Ectodermal cell (in vitro differentiated cells): Measurements from ENCODE around the gene POC1B.

Experiments
- H3K27ac ChIP-seq: 2 replicates; pipeline ENCODE4 v1.7.0; 2013; ENCODE audit warnings: mild to moderate bottlenecking, low read depth, low read length; ENCODE audit not compliant: insufficient read depth, poor library complexity, severe bottlenecking
- H3K27me3 ChIP-seq: 2 replicates; pipeline ENCODE4 v1.7.0; 2013; ENCODE audit warnings: mild to moderate bottlenecking, low read length; ENCODE audit not compliant: insufficient read depth, control insufficient read depth, poor library complexity, severe bottlenecking
- H3K36me3 ChIP-seq: one replicate; pipeline ENCODE4 v1.7.0; 2013; ENCODE audit warnings: low read length; ENCODE audit not compliant: control insufficient read depth, insufficient read depth
- H3K4me1 ChIP-seq: one replicate; pipeline ENCODE4 v1.7.0; 2013; ENCODE audit warnings: low read length; ENCODE audit not compliant: control insufficient read depth, insufficient read depth
- H3K4me3 ChIP-seq: 2 replicates; pipeline ENCODE4 v1.7.0; 2013; ENCODE audit warnings: low read depth, low read length, control low read depth; ENCODE audit not compliant: insufficient read depth
- H3K9me3 ChIP-seq: 2 replicates; pipeline ENCODE4 v1.7.0; 2013; ENCODE audit warnings: mild to moderate bottlenecking, low read length, moderate library complexity; ENCODE audit not compliant: control insufficient read depth
- WGBS, 2 experiments: methylation state at CpG; one replicate each; pipeline ENCODE4 v1.1.7; 2013; ENCODE audit warnings: missing lambda C conversion rate in 2 of 2; 5-methylcytosine and 5-hydroxymethylcytosine counted together

The POC1B gene

GRCh38 chr12:89521364-89522223 is 4.3 kb downstream of the POC1B start:
- H3K9me3 ChIP-seq, result no peaks in the 10 kb centered on the region
- H3K4me1 ChIP-seq, result no peaks in the 10 kb centered on the region
- no peak overlapping the region for H3K27ac ChIP-seq
- no peaks in the 10 kb centered on the region for H3K27me3 ChIP-seq
- 93% methylated on average over 6 to 7 of the region's 7 CpGs for WGBS, 2 experiments
- no peaks in the 10 kb centered on the region for H3K36me3 ChIP-seq
- H3K4me3 ChIP-seq, result no peak overlapping the region

- Histone ChIP-seq H3K27ac (no peak overlapping the region), H3K4me1 (no peaks in the 10 kb centered on the region), H3K4me3 (no peak overlapping the region), H3K27me3 (no peaks in the 10 kb centered on the region), H3K36me3 (no peaks in the 10 kb centered on the region), H3K9me3 (no peaks in the 10 kb centered on the region)
- 61 to 79% methylated on average over 2 to 3 of the region's 3 CpGs for WGBS, 2 experiments
Measured at GRCh38 chr12:89517720-89518119, 8.1 kb downstream of the POC1B start.

- H3K27ac ChIP-seq, result no peak overlapping the region
- WGBS, 2 experiments, result 67 to 71% methylated on average over 4 of the region's 4 CpGs
- H3K4me3 ChIP-seq, result no peak overlapping the region
- no peaks in the 10 kb centered on the region for H3K9me3 ChIP-seq
- no peaks in the 10 kb centered on the region for H3K4me1 ChIP-seq
- H3K27me3 ChIP-seq, result no peaks in the 10 kb centered on the region
- H3K36me3 ChIP-seq, result no peaks in the 10 kb centered on the region
Measured at GRCh38 chr12:89516633-89517032, 9.2 kb downstream of the POC1B start.

GRCh38 chr12:89514751-89515150 is 11.1 kb downstream of the POC1B start:
- Histone ChIP-seq H3K27ac (no peak overlapping the region), H3K27me3 (no peaks in the 10 kb centered on the region), H3K36me3 (no peaks in the 10 kb centered on the region), H3K4me1 (no peaks in the 10 kb centered on the region), H3K4me3 (no peak overlapping the region), H3K9me3 (no peaks in the 10 kb centered on the region)
- WGBS, 2 experiments, result 93 to 98% methylated on average over 1 of the region's 1 CpG

GRCh38 chr12:89513544-89513943 is 12.3 kb downstream of the POC1B start:
- no peaks in the 10 kb centered on the region for H3K36me3 ChIP-seq
- H3K4me3 ChIP-seq, result no peak overlapping the region
- H3K27ac ChIP-seq, result no peak overlapping the region
- no peaks in the 10 kb centered on the region for H3K4me1 ChIP-seq
- H3K9me3 ChIP-seq, result no peaks in the 10 kb centered on the region
- 71 to 72% methylated on average over 4 of the region's 4 CpGs for WGBS, 2 experiments
- no peaks in the 10 kb centered on the region for H3K27me3 ChIP-seq

- Histone ChIP-seq H3K27ac (no peak overlapping the region), H3K9me3 (no peaks in the 10 kb centered on the region), H3K36me3 (no peaks in the 10 kb centered on the region), H3K4me1 (no peaks in the 10 kb centered on the region), H3K4me3 (no peak overlapping the region), H3K27me3 (no peaks in the 10 kb centered on the region)
- WGBS, 2 experiments, result 88 to 90% methylated on average over 9 of the region's 9 CpGs
Measured at GRCh38 chr12:89507015-89507824, 18.6 kb downstream of the POC1B start.

GRCh38 chr12:89506050-89506449 is 19.8 kb downstream of the POC1B start:
- H3K9me3 ChIP-seq, result no peaks in the 10 kb centered on the region
- H3K27me3 ChIP-seq, result no peaks in the 10 kb centered on the region
- H3K36me3 ChIP-seq, result no peaks in the 10 kb centered on the region
- 0% methylated on average over 1 of the region's 1 CpG for WGBS, 2 experiments
- no peak overlapping the region for H3K27ac ChIP-seq
- H3K4me3 ChIP-seq, result no peak overlapping the region
- H3K4me1 ChIP-seq, result no peaks in the 10 kb centered on the region

GRCh38 chr12:89504560-89505346 is 21.1 kb downstream of the POC1B start:
- Histone ChIP-seq H3K36me3 (no peaks in the 10 kb centered on the region), H3K4me3 (no peak overlapping the region), H3K4me1 (no peaks in the 10 kb centered on the region), H3K9me3 (no peaks in the 10 kb centered on the region), H3K27ac (no peak overlapping the region), H3K27me3 (no peaks in the 10 kb centered on the region)
- 92 to 94% methylated on average over 4 to 5 of the region's 6 CpGs for WGBS, 2 experiments

GRCh38 chr12:89501793-89502192 is 24.1 kb downstream of the POC1B start:
- H3K4me1 ChIP-seq, result no peaks in the 10 kb centered on the region
- no peaks in the 10 kb centered on the region for H3K9me3 ChIP-seq
- H3K27me3 ChIP-seq, result no peaks in the 10 kb centered on the region
- no peak overlapping the region for H3K4me3 ChIP-seq
- H3K27ac ChIP-seq, result no peak overlapping the region
- H3K36me3 ChIP-seq, result no peaks in the 10 kb centered on the region

GRCh38 chr12:89499857-89500256 is 26.0 kb downstream of the POC1B start:
- H3K4me3 ChIP-seq, result no peak overlapping the region
- 96% methylated on average over 19 of the region's 19 CpGs for WGBS, 2 experiments
- no peaks in the 10 kb centered on the region for H3K4me1 ChIP-seq
- H3K9me3 ChIP-seq, result no peaks in the 10 kb centered on the region
- H3K27me3 ChIP-seq, result no peaks in the 10 kb centered on the region
- H3K27ac ChIP-seq, result no peak overlapping the region
- H3K36me3 ChIP-seq, result no peaks in the 10 kb centered on the region
